ENCODE measurements around the gene NXN.
"Not testable (repeated sequence)": the region's sequence is repeated elsewhere in the genome, so short reads cannot be mapped to it uniquely, and the experiment has no call there.

Gene NXN

DNA sequence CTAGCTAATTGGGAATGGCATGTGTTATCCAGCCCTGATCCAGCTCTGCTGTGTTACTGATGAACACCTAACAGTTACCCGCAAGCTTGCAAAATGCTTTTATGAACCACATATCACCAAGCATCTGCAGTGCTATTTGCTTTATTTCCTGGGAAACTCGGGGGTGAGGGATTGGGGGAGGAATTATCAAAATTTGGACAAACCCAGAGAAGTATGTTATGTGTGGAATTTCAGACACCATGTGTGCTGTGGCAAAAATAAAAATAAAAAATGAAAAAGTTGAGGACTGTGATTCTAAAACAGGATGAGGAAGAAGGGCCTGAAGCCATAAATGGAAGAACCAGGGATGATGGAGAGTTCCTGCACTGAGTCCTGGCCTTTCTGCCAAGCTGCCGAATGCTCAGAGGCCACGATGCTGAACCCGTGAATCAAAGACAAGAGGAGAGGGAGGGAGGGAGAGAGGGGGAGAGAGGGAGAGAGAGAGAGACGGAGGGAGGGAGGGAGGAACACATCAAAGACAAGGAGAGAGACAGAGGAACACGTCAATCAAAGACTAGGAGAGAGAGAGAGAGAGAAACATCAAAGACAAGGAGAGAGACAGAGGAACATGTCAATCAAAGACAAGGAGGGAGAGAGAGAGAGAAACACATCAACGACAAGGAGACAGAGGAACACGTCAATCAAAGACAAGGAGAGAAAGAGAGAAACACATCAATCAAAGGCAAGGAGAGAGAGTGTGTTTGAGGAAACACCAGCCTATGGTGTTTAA, 107.6 kb downstream of the NXN start:
- H3K27me3 ChIP-seq (replicated peaks in 2 of 5; ENCODE audit: control insufficient read depth in 4 of 5, insufficient read depth in 5 of 5, low read length in 4 of 5) = peaks cover 0 to 2% (median 0%) of the 10 kb centered on the region in 5 experiments
- ChIA-PET POLR2A (no interaction called here), CTCF (no interaction called here)
- no peak for DNase-seq
- H3K4me3 ChIP-seq (ENCODE audit: control insufficient read depth in 1 of 7, extremely low read depth in 1 of 7, insufficient read depth in 4 of 7, low read depth in 2 of 7, low read length in 6 of 7) = no peak overlapping the region
- H3K36me3 ChIP-seq (ENCODE audit: control insufficient read depth in 4 of 4, insufficient read depth in 4 of 4, low read length in 3 of 4) = no peaks in the 10 kb centered on the region
- no peak overlapping the region for H3K27ac ChIP-seq (ENCODE audit: insufficient read depth in 1 of 2, low read depth in 1 of 2, low read length in 2 of 2, poor library complexity in 1 of 2, severe bottlenecking in 2 of 2)
- WGBS (ENCODE audit: insufficient coverage) = 96% methylated on average over 7 of the region's 9 CpGs
- H3K4me1 ChIP-seq (ENCODE audit: control extremely low read depth in 1 of 4, control insufficient read depth in 4 of 4, insufficient read depth in 4 of 4, low read length in 3 of 4) = peaks cover 0 to 7% (median 5%) of the 10 kb centered on the region in 4 experiments
- no peaks in the 10 kb centered on the region for H3K9me3 ChIP-seq (ENCODE audit: control extremely low read depth in 1 of 5, control insufficient read depth in 4 of 5, insufficient read depth in 2 of 5, low read depth in 1 of 5, low read length in 4 of 5)

DNA sequence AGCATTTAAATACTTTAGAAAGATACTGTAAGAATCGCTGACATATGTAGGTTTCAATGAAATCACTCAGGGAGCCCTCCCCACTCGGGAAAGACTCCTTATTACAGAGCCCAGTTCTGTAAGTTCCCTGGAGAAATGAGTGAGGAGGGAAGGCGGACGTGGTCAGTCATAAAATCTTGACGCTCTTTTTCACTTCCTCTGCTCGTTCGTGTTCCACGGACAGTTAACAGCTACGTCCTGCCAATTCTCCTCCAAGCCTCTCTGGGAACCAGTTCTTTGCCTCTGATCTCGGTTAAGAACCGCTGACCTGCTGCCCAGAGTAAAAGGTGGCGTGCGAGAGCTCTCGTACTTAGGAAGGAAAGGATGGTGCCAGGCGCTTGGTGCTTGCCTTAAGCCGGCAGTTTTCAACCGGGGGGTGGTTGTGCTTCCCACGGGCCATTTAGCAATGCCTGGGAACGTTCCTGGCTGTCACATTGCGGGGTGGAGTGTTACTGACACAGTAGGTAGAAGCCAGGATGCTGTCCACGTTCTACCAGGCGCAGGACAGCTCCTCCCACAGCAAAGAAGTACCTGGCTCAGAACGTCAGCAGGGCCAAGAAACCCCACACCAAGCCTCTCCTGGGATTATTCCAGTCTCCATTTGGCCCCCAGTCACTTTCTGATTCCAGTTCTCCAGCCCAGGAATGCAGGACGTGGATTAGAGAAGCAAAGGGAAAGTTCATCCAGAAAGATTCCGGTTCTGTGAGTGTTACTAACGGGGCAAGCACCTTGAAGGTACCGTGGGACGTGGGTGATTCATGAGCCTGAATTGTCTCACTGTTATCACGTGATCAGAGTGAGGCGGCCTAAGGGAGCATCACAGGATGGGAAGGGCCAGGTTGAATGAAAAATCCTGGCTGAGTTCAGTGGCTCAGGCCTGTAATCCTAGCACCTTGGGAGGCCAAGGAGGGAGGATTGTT, 109.7 kb downstream of the NXN start:
- CTCF ChIA-PET = interaction anchor here (1.1 kb wide), 1 partner anchor 9 kb away, joined by 4 read pairs; no protein-coding TSS in a partner anchor
- Histone ChIP-seq H3K36me3 (ENCODE audit: control insufficient read depth in 4 of 4, insufficient read depth in 4 of 4, low read length in 3 of 4) (no peaks in the 10 kb centered on the region), H3K9me3 (ENCODE audit: control extremely low read depth in 1 of 5, control insufficient read depth in 4 of 5, insufficient read depth in 2 of 5, low read depth in 1 of 5, low read length in 4 of 5) (no peaks in the 10 kb centered on the region), H3K4me3 (ENCODE audit: control insufficient read depth in 1 of 7, extremely low read depth in 1 of 7, insufficient read depth in 4 of 7, low read depth in 2 of 7, low read length in 6 of 7) (no peak overlapping the region), H3K27ac (ENCODE audit: insufficient read depth in 1 of 2, low read depth in 1 of 2, low read length in 2 of 2, poor library complexity in 1 of 2, severe bottlenecking in 2 of 2) (no peak overlapping the region), H3K4me1 (ENCODE audit: control extremely low read depth in 1 of 4, control insufficient read depth in 4 of 4, insufficient read depth in 4 of 4, low read length in 3 of 4) (peaks cover 0 to 2% (median under 1%) of the 10 kb centered on the region in 4 experiments), H3K27me3 (replicated peaks in 2 of 5; ENCODE audit: control insufficient read depth in 4 of 5, insufficient read depth in 5 of 5, low read length in 4 of 5) (peaks cover 0 to 2% (median 0%) of the 10 kb centered on the region in 5 experiments)
- DNase-seq = no peak
- POLR2A ChIA-PET = no interaction called here
- WGBS (ENCODE audit: insufficient coverage) = 79% methylated on average over 26 of the region's 30 CpGs

GRCh38 chr17:869086-869485, 110.5 kb downstream of the NXN start:
- Histone ChIP-seq H3K4me1 (ENCODE audit: control extremely low read depth in 1 of 4, control insufficient read depth in 4 of 4, insufficient read depth in 4 of 4, low read length in 3 of 4) (peaks cover 0 to 10% (median 4%) of the 10 kb centered on the region in 4 experiments), H3K4me3 (ENCODE audit: control insufficient read depth in 1 of 7, extremely low read depth in 1 of 7, insufficient read depth in 4 of 7, low read depth in 2 of 7, low read length in 6 of 7) (no peak overlapping the region), H3K27ac (ENCODE audit: insufficient read depth in 1 of 2, low read depth in 1 of 2, low read length in 2 of 2, poor library complexity in 1 of 2, severe bottlenecking in 2 of 2) (no peak overlapping the region), H3K9me3 (ENCODE audit: control extremely low read depth in 1 of 5, control insufficient read depth in 4 of 5, insufficient read depth in 2 of 5, low read depth in 1 of 5, low read length in 4 of 5) (no peaks in the 10 kb centered on the region), H3K27me3 (replicated peaks in 2 of 5; ENCODE audit: control insufficient read depth in 4 of 5, insufficient read depth in 5 of 5, low read length in 4 of 5) (peaks cover 0 to 2% (median 0%) of the 10 kb centered on the region in 5 experiments), H3K36me3 (ENCODE audit: control insufficient read depth in 4 of 4, insufficient read depth in 4 of 4, low read length in 3 of 4) (no peaks in the 10 kb centered on the region)
- ChIA-PET POLR2A (no interaction called here), CTCF (interaction anchor here (1.1 kb wide), 1 partner anchor 10 kb away, joined by 4 read pairs; no protein-coding TSS in a partner anchor)
- 88% methylated on average over 7 of the region's 7 CpGs for WGBS (ENCODE audit: insufficient coverage)
- no peak for DNase-seq

DNA sequence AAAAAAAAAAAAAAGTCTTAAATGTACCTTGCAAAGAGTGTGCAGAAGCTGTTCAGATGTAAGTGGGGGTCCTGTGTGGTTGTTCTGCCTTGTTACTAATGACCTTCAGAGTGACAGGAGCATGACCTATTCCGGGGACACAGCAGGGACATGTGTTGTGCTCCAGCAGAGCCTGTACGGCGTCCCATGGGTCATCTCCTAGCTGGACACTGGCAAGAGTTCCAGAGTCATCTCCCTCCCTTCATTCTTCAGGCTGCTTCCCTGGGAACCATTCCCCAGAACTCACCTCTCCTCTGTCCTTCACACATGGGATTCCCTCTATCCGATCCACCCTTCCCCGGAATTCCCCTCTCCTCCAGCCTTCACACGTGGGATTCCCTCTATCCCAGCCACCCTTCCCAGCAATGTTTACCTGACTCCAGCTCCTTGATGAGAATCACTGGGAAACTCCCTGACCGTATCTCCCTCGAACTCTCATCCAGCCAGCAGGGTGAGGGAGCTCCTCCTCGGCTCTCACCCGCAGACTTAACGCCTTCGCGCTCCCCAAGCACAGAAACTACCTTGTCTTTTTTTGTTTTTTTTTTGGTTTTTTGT, 111.6 kb downstream of the NXN start:
- ChIA-PET POLR2A (no interaction called here), CTCF (interaction anchor here (1.6 kb wide), 1 partner anchor 13 kb away, joined by 3 read pairs; no protein-coding TSS in a partner anchor)
- no peaks in the 10 kb centered on the region for H3K36me3 ChIP-seq (ENCODE audit: control insufficient read depth in 4 of 4, insufficient read depth in 4 of 4, low read length in 3 of 4)
- H3K4me1 ChIP-seq (ENCODE audit: control extremely low read depth in 1 of 4, control insufficient read depth in 4 of 4, insufficient read depth in 4 of 4, low read length in 3 of 4) = peaks cover 0 to 14% (median 4%) of the 10 kb centered on the region in 4 experiments
- peaks cover 0 to 2% (median 0%) of the 10 kb centered on the region in 5 experiments for H3K27me3 ChIP-seq (replicated peaks in 2 of 5; ENCODE audit: control insufficient read depth in 4 of 5, insufficient read depth in 5 of 5, low read length in 4 of 5)
- 100% methylated on average over 5 of the region's 13 CpGs for WGBS (ENCODE audit: insufficient coverage)
- no peak for DNase-seq
- no peaks in the 10 kb centered on the region for H3K9me3 ChIP-seq (ENCODE audit: control extremely low read depth in 1 of 5, control insufficient read depth in 4 of 5, insufficient read depth in 2 of 5, low read depth in 1 of 5, low read length in 4 of 5)
- no peak overlapping the region for H3K4me3 ChIP-seq (ENCODE audit: control insufficient read depth in 1 of 7, extremely low read depth in 1 of 7, insufficient read depth in 4 of 7, low read depth in 2 of 7, low read length in 6 of 7)
- no peak overlapping the region for H3K27ac ChIP-seq (ENCODE audit: insufficient read depth in 1 of 2, low read depth in 1 of 2, low read length in 2 of 2, poor library complexity in 1 of 2, severe bottlenecking in 2 of 2)

- POLR2A ChIA-PET; H3K4me3 ChIP-seq (ENCODE audit: control insufficient read depth in 1 of 7, extremely low read depth in 1 of 7, insufficient read depth in 4 of 7, low read depth in 2 of 7, low read length in 6 of 7); H3K36me3 ChIP-seq (ENCODE audit: control insufficient read depth in 4 of 4, insufficient read depth in 4 of 4, low read length in 3 of 4); H3K27me3 ChIP-seq (replicated peaks in 2 of 5; ENCODE audit: control insufficient read depth in 4 of 5, insufficient read depth in 5 of 5, low read length in 4 of 5); H3K27ac ChIP-seq (ENCODE audit: insufficient read depth in 1 of 2, low read depth in 1 of 2, low read length in 2 of 2, poor library complexity in 1 of 2, severe bottlenecking in 2 of 2); H3K9me3 ChIP-seq (ENCODE audit: control extremely low read depth in 1 of 5, control insufficient read depth in 4 of 5, insufficient read depth in 2 of 5, low read depth in 1 of 5, low read length in 4 of 5); DNase-seq: not testable (repeated sequence)
- 96% methylated on average over 4 of the region's 10 CpGs for WGBS (ENCODE audit: insufficient coverage)
- H3K4me1 ChIP-seq (ENCODE audit: control extremely low read depth in 1 of 4, control insufficient read depth in 4 of 4, insufficient read depth in 4 of 4, low read length in 3 of 4) = peaks cover 0 to 14% (median 4%) of the 10 kb centered on the region in 4 experiments
- CTCF ChIA-PET = interaction anchor here (1.6 kb wide), 1 partner anchor 13 kb away, joined by 3 read pairs; no protein-coding TSS in a partner anchor
Observed at GRCh38 chr17:867238-867637, 112.3 kb downstream of the NXN start.

GRCh38 chr17:866568-867103, 112.9 kb downstream of the NXN start:
- DNase-seq = no peak
- CTCF ChIA-PET = interaction anchor here (1.6 kb wide), 1 partner anchor 14 kb away, joined by 3 read pairs; no protein-coding TSS in a partner anchor
- Histone ChIP-seq H3K27ac (ENCODE audit: insufficient read depth in 1 of 2, low read depth in 1 of 2, low read length in 2 of 2, poor library complexity in 1 of 2, severe bottlenecking in 2 of 2) (no peak overlapping the region), H3K36me3 (ENCODE audit: control insufficient read depth in 4 of 4, insufficient read depth in 4 of 4, low read length in 3 of 4) (no peaks in the 10 kb centered on the region), H3K27me3 (replicated peaks in 2 of 5; ENCODE audit: control insufficient read depth in 4 of 5, insufficient read depth in 5 of 5, low read length in 4 of 5) (peaks cover 0 to 2% (median 0%) of the 10 kb centered on the region in 5 experiments), H3K9me3 (ENCODE audit: control extremely low read depth in 1 of 5, control insufficient read depth in 4 of 5, insufficient read depth in 2 of 5, low read depth in 1 of 5, low read length in 4 of 5) (no peaks in the 10 kb centered on the region), H3K4me1 (ENCODE audit: control extremely low read depth in 1 of 4, control insufficient read depth in 4 of 4, insufficient read depth in 4 of 4, low read length in 3 of 4) (peaks cover 0 to 14% (median 4%) of the 10 kb centered on the region in 4 experiments), H3K4me3 (ENCODE audit: control insufficient read depth in 1 of 7, extremely low read depth in 1 of 7, insufficient read depth in 4 of 7, low read depth in 2 of 7, low read length in 6 of 7) (no peak overlapping the region)
- POLR2A ChIA-PET = no interaction called here
- WGBS (ENCODE audit: insufficient coverage) = 100% methylated on average over 1 of the region's 9 CpGs

Measured in common myeloid progenitor, CD34-positive (primary cell).